UCSD-AML1 (cell line): Measurements from ENCODE around the gene GREB1.
A peak's percentile ranks its signal among the peaks of the same experiment; 100 is the strongest.

Source experiments
- DNase-seq: peaks from one replicate; lab custom pipeline; 2025; ENCODE audit not compliant: unreplicated experiment; lab: John Stamatoyannopoulos, UW

GREB1 gene

DNA sequence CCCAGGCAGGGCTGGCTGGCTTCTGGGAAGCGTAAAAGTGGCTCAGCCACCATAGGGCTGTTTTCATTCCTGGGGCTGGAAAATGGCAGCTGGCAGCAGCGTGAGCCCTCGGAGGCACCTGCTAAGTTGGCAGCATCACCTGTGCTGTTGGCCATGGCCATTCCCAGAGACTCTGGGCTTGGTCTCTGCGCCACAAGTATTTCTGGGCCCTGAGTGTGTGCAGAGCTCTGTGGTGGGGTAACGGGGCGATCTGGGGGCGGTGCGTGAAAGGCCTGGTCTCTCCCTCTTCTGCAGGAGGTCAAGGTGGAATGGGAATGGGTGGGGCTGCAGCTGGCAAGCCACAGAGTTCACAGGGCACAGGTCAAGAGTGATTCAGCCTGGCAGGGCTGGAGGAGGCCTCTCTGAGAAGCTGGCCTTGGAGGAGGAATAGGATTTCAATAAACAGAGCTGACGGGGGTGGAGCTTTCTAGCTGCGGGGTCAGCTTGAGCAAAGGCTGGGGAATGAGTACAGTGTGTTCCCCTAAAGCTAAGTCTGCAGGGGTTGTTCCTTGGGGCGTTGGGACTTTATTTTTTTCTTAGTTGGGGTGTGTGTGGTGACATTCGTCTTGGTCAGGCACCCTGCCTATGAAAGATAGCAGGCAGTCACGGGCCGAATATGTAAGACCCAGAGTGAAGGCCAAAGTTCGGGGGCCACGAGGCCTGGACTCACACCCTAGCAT, 146.5 kb downstream of the GREB1 start:
- no peak for DNase-seq

DNA sequence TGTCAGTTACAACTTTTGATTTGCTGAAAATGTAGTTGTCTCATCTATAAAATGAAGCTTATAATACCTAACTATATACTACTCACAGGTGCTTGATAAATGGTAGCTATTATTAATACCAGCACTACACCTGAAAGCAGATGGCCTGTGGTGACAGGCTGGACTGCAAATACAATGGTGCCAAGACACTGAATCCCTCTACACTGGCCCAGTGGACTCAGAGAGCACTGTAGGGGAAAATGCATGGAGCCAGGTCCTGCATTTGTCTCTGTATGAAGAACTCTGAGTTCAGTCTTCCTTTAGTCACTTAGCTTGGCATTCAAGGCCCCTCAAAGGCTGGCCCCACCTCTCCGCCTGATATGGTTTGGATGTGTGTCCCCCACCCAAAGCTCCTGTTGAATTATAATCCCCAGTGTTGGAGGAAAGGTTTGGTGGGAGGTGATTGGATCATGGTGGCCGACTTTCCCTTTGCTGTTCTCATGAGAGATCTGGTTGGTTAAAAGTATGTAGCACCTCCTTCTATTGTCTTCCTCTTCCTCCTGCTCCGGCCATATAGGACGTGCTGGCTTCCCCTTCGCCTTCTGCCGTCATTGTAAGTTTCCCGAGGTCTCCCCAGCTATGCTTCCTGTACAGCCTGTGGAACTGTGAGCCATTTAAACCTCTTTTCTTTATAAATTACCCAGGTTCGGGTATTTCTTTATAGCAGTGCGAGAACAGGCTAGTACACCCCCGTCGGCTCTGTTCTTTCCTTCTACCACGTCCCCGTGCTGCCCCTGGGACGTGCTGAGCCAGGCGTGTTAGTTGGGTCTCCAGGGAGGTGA, 147.3 kb downstream of the GREB1 start:
- DNase-seq: no peak

GRCh38 chr2:11681722-11682589, 148.1 kb downstream of the GREB1 start:
- DNase-seq: peak; percentile 52

- no peak for DNase-seq
These were observed 148.7 kb downstream of the GREB1 start for GRCh38 chr2:11682590-11682915.

DNA sequence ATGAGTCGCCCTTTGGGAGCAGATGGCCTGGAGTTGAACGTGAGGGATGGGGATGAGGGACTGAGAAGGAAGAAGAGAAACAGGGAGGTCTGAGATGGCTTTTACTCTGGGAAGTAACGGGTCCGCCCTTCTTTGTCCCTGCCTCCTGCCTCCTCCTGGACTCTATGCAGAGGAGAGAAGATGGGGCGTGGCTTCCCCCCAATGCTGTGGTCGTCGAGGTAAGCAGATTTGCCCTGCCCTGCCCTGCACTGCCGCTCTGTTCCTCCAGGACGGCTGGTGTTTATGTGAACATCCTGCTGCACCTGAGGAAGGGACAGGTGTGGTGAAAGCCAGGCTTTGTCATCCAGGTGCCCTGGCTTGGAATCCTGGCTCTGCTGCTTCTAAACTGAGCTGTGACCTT, 149.6 kb downstream of the GREB1 start:
- DNase-seq: no peak

GRCh38 chr2:11683966-11684365, 150.1 kb downstream of the GREB1 start:
- no peak for DNase-seq

- no peak for DNase-seq
These were observed 151.1 kb downstream of the GREB1 start for GRCh38 chr2:11684894-11685460.

- no peak for DNase-seq
These were observed 152.1 kb downstream of the GREB1 start for GRCh38 chr2:11685906-11686470.

DNA sequence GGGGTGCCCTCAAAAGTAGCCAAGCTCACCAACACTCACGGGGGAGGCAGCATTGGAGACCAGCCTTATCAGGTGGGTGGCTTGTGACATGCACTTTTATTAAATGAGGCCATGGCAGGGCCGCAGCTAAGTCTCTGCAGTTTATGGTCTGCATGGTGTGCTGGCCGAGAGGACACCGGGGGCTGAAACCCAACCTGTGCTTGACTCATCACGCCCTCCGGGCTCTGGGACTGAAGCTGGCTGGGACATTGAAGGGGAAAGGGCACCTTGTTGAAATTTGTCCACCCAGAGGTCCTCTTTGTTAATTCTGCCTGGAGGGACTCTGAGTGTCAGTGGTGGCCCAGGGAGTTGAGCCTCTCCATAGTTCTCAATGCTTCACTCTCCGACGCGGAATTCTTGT, 153.9 kb downstream of the GREB1 start:
- DNase-seq: no peak

GRCh38 chr2:11688222-11689069, 154.6 kb downstream of the GREB1 start:
- DNase-seq: peak; percentile 89

DNA sequence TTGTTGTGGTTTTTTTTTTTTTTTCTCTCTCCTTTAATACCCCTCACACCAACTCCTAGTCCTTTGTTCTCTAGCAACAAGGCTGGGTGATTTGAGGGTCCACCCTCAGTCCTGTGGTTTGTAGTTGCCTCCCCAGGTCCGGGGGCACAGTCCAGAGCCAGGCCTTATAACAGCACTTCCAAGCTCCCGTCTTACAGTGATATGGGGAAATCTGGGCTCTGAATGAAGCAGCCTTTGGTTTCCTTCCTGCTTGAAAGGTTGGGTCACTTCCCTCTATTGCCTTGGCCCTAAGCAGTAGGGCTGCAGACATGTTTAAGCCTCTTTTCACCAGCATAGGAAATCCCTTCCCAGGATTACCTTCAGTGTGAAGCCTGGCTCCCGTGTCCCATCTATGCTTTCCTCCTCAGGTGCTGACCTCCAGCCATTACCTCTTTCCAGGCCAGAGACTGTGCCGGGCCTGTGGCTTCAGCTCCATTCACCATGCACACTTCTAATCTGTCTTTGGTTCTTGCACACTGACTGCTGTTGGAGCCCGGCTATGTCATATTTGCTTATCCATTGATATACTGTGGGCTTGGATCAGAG, 157.3 kb downstream of the GREB1 start:
- no peak for DNase-seq
